Lung (tissue), 12 donors: Measurements from ENCODE around the gene TWIST1. TPM values are rescaled to one million over a fixed set of nuclear protein-coding genes. Genes with fewer than 3 reads are reported as not detected.

Experiments used
- ATAC-seq: fragments of 200-7000 bp; cut with Tn5 transposase; one replicate; pipeline ENCODE4 v1.9.1; 2020; ENCODE audit warnings: moderate number of reproducible peaks; ENCODE audit not compliant: insufficient read depth, low FRiP score
- DNase-seq, 3 donors: peaks; one replicate each; pipeline ENCODE4 v3.0.0-alpha.2; 2013 to 2017
- H3K27ac ChIP-seq, 2 donors: one replicate each; pipeline ENCODE4 v1.5.1; 2013; ENCODE audit warnings: mild to moderate bottlenecking in 2 of 2, moderate library complexity in 2 of 2, control low read depth in 1 of 2, inconsistent platforms in 1 of 2, low read depth in 1 of 2, low read length in 1 of 2
- H3K27me3 ChIP-seq, 3 donors: one replicate each; pipeline ENCODE4 v1.5.1; 2013; ENCODE audit warnings: low read length in 2 of 3; ENCODE audit not compliant: control insufficient read depth in 3 of 3, insufficient read depth in 3 of 3
- H3K36me3 ChIP-seq, 4 donors: one replicate each; pipeline ENCODE4 v1.5.1; 2013; ENCODE audit warnings: low read length in 4 of 4, mild to moderate bottlenecking in 1 of 4, moderate library complexity in 1 of 4; ENCODE audit not compliant: control insufficient read depth in 4 of 4, insufficient read depth in 4 of 4
- H3K4me1 ChIP-seq, 5 donors: one replicate each; pipeline ENCODE4 v1.5.1; 2013; ENCODE audit warnings: low read length in 5 of 5, mild to moderate bottlenecking in 2 of 5, moderate library complexity in 1 of 5; ENCODE audit not compliant: control insufficient read depth in 5 of 5, insufficient read depth in 5 of 5
- H3K4me3 ChIP-seq: one replicate; pipeline ENCODE4 v1.5.1; 2013; ENCODE audit warnings: mild to moderate bottlenecking, control low read depth, moderate library complexity
- H3K9ac ChIP-seq, 2 donors: one replicate each; pipeline ENCODE4 v1.5.1; 2013; ENCODE audit warnings: low read length in 2 of 2, control low read depth in 1 of 2; ENCODE audit not compliant: insufficient read depth in 1 of 2
- H3K9me3 ChIP-seq, 4 donors: one replicate each; pipeline ENCODE4 v1.5.1; 2013; ENCODE audit warnings: low read length in 3 of 4, mild to moderate bottlenecking in 1 of 4, moderate library complexity in 1 of 4; ENCODE audit not compliant: control insufficient read depth in 4 of 4, insufficient read depth in 3 of 4
- CTCF ChIP-seq: IDR thresholded peaks from 2 replicates; pipeline ENCODE4 v1.5.1; 2012; ENCODE audit warnings: mild to moderate bottlenecking; ENCODE audit errors: control extremely low read depth, extremely low read depth
- WGBS, 2 donors: extraction: QIAGEN DNeasy Blood & Tissue Kit; methylation state at CpG; one replicate each; pipeline ENCODE4 v1.1.7; 2013; 5-methylcytosine and 5-hydroxymethylcytosine counted together
- polyA plus RNA-seq, 2 donors: library from polyadenylated mRNA; stranded (reverse); fragments of 200-250 nt; gene quantifications; one replicate each; pipeline ENCODE4 v1.2.1, GENCODE V29; 2013
- total RNA-seq, 2 donors: library from RNA; depleted of rRNA in 1 of 2; stranded (reverse); fragments of >200 nt in 1 of 2; gene quantifications; one replicate each; pipeline ENCODE4 v1.2.1, GENCODE V29; 2014 to 2021
- donor health status: control.
- donor health status: control.
- donor health status: Bipolar disorder and iron deficiency.
- donor health status: healthy.
- donor health status: DM: yes; HTN: yes; CAD: no.

TWIST1 gene
- total and polyA plus RNA-seq, 4 donors: 0.27 to 0.77 (median 0.65) TPM

GRCh38 chr7:19145434-19146115 is 28.1 kb upstream of the TWIST1 start:
- H3K36me3 ChIP-seq: no peaks in the 10 kb centered on the region
- WGBS, 2 donors: 6 to 7% methylated on average over 19 of the region's 19 CpGs
- peaks cover 0 to 16% (median 0%) of the 10 kb centered on the region in 4 donors for H3K9me3 ChIP-seq
- H3K9ac ChIP-seq: no peak overlapping the region
- ATAC-seq: no peak
- no peak overlapping the region for H3K4me3 ChIP-seq
- H3K27me3 ChIP-seq: peaks cover 9 to 71% (median 45%) of the 10 kb centered on the region in 3 donors
- H3K27ac ChIP-seq: no peak overlapping the region
- no peak for TF ChIP-seq CTCF
- peaks cover 0 to 7% (median 0%) of the 10 kb centered on the region in 5 donors for H3K4me1 ChIP-seq
- no peak for DNase-seq

DNA sequence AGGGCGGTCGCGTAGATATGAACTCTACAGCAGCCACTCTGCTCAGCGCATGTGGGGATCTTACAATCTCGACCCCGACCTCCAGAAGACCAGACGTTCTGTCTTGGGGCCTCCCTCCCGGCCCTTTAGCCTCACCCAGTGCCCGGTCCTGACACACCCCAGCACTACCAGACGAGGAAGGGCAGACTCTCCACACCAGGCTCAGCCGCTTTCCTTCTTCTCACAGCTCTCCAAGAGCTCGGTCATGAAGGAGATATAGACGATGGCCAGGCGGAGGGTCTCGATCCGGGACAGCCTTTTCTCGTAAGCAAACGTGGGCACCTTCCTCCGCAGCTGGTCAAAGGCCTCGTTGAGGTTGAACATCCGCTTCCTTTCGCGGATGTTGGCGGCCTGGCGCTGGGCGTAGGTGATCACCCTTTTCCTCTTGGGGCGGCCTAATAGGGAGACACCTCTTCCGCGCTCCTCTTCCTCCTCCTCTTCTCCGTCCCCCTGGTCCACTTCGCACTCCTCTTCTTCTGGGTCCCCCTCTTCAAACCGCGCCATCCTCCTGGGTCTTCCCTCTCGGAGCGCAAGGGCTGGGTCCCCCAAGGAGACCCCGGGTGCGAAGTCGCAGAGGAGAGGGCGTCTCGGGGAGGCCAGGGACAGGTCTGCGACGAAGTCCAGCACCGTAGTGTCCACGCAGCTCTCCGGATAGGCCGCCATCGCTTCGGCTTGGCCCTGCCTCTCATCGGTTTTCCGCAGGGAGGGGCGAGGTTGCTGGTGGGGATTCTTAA is 27.4 kb upstream of the TWIST1 start, which contains the start of gene FERD3L:
Gene FERD3L, minus strand, starts transcription at position 761 of the 773 bp plus-strand sequence. Its CDS starts 59 bp downstream, at position 702.
- Histone ChIP-seq H3K36me3 (no peaks in the 10 kb centered on the region), H3K9me3 (peaks cover 0 to 16% (median 0%) of the 10 kb centered on the region in 4 donors), H3K4me3 (no peak within 1 kb of the TSS), H3K4me1 (peaks cover 0 to 7% (median 0%) of the 10 kb centered on the region in 5 donors), H3K27me3 (peaks cover 9 to 74% (median 45%) of the 10 kb centered on the region in 3 donors), H3K9ac (no peak within 1 kb of the TSS), H3K27ac (no peak within 1 kb of the TSS)
- DNase-seq: no peak
- no peak for TF ChIP-seq CTCF
- WGBS, 2 donors: 4 to 5% methylated on average over 51 of the region's 51 CpGs
- ATAC-seq: no peak

- no peaks in the 10 kb centered on the region for H3K36me3 ChIP-seq
- no peak overlapping the region for H3K9ac ChIP-seq
- H3K4me1 ChIP-seq: peaks cover 0 to 7% (median 0%) of the 10 kb centered on the region in 5 donors
- DNase-seq: no peak
- H3K27ac ChIP-seq: no peak overlapping the region
- no peak overlapping the region for H3K4me3 ChIP-seq
- no peak for ATAC-seq
- WGBS, 2 donors: 2 to 4% methylated on average over 30 of the region's 30 CpGs
- H3K9me3 ChIP-seq: peaks cover 0 to 16% (median 0%) of the 10 kb centered on the region in 4 donors
- TF ChIP-seq CTCF: no peak
- H3K27me3 ChIP-seq: peaks cover 9 to 81% (median 45%) of the 10 kb centered on the region in 3 donors
These were observed 26.6 kb upstream of the TWIST1 start for GRCh38 chr7:19143881-19144574.
